ENCODE measurements around the gene RAB31. TPM values are rescaled to one million over a fixed set of nuclear protein-coding genes. Genes with fewer than 3 reads are reported as not detected.

Gene RAB31
- total RNA-seq, 4 donors from 2014 or later: 27.1 to 54.4 (median 44.3) TPM

DNA sequence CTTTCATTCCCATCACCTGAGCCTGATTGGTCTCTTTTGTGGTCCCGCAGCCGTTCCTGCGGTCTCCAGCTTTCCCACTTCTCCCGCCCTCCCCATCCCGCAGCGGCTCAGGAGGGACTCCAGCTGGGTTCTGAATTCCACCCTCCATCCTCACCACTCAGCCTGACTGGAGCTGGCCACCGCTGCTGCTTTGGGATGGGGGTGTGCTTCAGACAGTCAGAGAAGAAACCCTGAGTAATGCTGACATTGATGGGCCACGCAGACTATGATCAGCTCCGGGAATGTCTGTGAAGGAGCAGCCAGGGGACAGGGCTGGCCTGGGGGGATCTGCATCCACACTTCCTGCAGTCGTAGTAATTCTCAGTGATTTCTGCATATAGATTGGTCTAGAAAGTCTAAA lies 131.8 kb downstream of the RAB31 start:
- no peak overlapping the region for H3K27ac ChIP-seq
- no peaks in the 10 kb centered on the region for H3K36me3 ChIP-seq
- no peak overlapping the region for H3K4me3 ChIP-seq
- TF ChIP-seq CTCF (IDR thresholded peaks at IDR 0.05) (no peak), EP300 (IDR thresholded peaks at IDR 0.05) (no peak)
- no peaks in the 10 kb centered on the region for H3K9me3 ChIP-seq
- no peaks in the 10 kb centered on the region for H3K27me3 ChIP-seq
- WGBS, 2 donors: 81 to 83% methylated on average over 10 of the region's 10 CpGs
- no peak for DNase-seq (ENCODE audit: low spot score in 2 of 2)
- H3K4me1 ChIP-seq: peaks cover 0 to 17% (median 3%) of the 10 kb centered on the region in 4 donors

DNA sequence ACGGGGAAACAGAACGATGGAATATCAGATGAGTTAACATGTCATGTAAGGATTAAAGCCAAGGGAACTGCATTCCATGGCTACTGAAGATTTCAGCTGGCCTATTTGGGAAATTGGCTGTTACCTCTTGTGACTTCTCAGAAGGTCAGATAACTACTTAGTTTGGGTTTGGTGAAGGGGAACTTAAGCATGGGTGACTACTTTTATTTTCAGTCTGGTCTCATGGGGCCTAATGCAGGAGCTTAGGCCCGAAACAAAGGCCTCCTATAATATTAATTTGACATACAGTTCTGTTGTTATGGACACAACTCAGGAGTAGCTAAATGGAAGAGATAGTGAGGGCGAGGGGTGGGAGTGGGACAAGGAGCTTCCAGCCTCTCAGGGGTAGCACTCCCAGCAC lies 133.7 kb downstream of the RAB31 start:
- TF ChIP-seq EP300 (IDR thresholded peaks at IDR 0.05): no peak
- TF ChIP-seq POLR2A (IDR thresholded peaks at IDR 0.05): no peak
- TF ChIP-seq CTCF (IDR thresholded peaks at IDR 0.05): no peak
- DNase-seq (ENCODE audit: low spot score in 2 of 2): no peak
- H3K4me3 ChIP-seq: no peak overlapping the region
- no peaks in the 10 kb centered on the region for H3K27me3 ChIP-seq
- H3K36me3 ChIP-seq: no peaks in the 10 kb centered on the region
- peak overlapping the region in 2 of 4 donors; percentile 38 to 60 for H3K27ac ChIP-seq
- H3K4me1 ChIP-seq: peaks cover 0 to 17% (median 4%) of the 10 kb centered on the region in 4 donors
- 58 to 59% methylated on average over 4 of the region's 4 CpGs for WGBS, 2 donors
- no peaks in the 10 kb centered on the region for H3K9me3 ChIP-seq

- no peaks in the 10 kb centered on the region for H3K9me3 ChIP-seq
- DNase-seq (ENCODE audit: low spot score in 2 of 2): no peak
- no peaks in the 10 kb centered on the region for H3K36me3 ChIP-seq
- H3K4me1 ChIP-seq: peaks cover 0 to 24% (median 5%) of the 10 kb centered on the region in 4 donors
- H3K4me3 ChIP-seq: no peak overlapping the region
- H3K27me3 ChIP-seq: no peaks in the 10 kb centered on the region
- no peak overlapping the region for H3K27ac ChIP-seq
- WGBS, 2 donors: 97 to 98% methylated on average over 6 of the region's 6 CpGs
- TF ChIP-seq POLR2A (IDR thresholded peaks at IDR 0.05) (no peak), CTCF (IDR thresholded peaks at IDR 0.05) (no peak), EP300 (IDR thresholded peaks at IDR 0.05) (no peak)
These were observed 134.3 kb downstream of the RAB31 start for GRCh38 chr18:9842448-9842847.

DNA sequence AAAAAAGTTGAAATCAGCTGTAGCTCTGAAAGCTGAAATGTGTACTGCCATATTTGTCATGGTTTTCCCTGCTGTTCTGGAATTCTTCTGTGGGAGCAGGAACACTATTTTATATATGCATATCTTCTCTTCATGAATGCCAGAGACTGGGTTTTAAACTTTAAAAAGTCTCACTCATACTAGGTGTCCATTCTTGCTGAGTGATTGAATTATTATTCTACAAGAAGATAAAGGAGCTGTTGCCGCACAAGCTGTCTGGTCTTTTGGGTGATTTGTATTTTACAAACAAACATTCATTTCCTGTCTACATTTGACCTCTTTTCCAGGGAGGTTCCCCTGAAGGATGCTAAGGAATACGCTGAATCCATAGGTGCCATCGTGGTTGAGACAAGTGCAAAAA lies 137.2 kb downstream of the RAB31 start:
- H3K4me3 ChIP-seq: no peak overlapping the region
- H3K4me1 ChIP-seq: peaks cover 0 to 34% (median 5%) of the 10 kb centered on the region in 4 donors
- H3K36me3 ChIP-seq: no peaks in the 10 kb centered on the region
- 83 to 84% methylated on average over 3 of the region's 3 CpGs for WGBS, 2 donors
- no peaks in the 10 kb centered on the region for H3K27me3 ChIP-seq
- no peak for DNase-seq (ENCODE audit: low spot score in 2 of 2)
- TF ChIP-seq CTCF (IDR thresholded peaks at IDR 0.05) (no peak), EP300 (IDR thresholded peaks at IDR 0.05) (no peak)
- no peaks in the 10 kb centered on the region for H3K9me3 ChIP-seq
- no peak overlapping the region for H3K27ac ChIP-seq

GRCh38 chr18:9846162-9846925 lies 138.2 kb downstream of the RAB31 start:
- H3K27me3 ChIP-seq: no peaks in the 10 kb centered on the region
- H3K27ac ChIP-seq: peak overlapping the region in 3 of 4 donors; percentile 26 to 59 (median 44)
- DNase-seq (ENCODE audit: low spot score in 2 of 2): no peak
- peaks cover 0 to 39% (median 7%) of the 10 kb centered on the region in 4 donors for H3K4me1 ChIP-seq
- no peaks in the 10 kb centered on the region for H3K36me3 ChIP-seq
- TF ChIP-seq POLR2A (IDR thresholded peaks at IDR 0.05): no peak
- no peak for TF ChIP-seq CTCF (IDR thresholded peaks at IDR 0.05)
- no peak for TF ChIP-seq EP300 (IDR thresholded peaks at IDR 0.05)
- H3K9me3 ChIP-seq: no peaks in the 10 kb centered on the region
- no peak overlapping the region for H3K4me3 ChIP-seq
- WGBS, 2 donors: 51 to 54% methylated on average over 10 of the region's 10 CpGs

All from tibial nerve (tissue), 4 donors.